NT2/D1 (cell line): ENCODE measurements around the gene CLEC16A.

Source experiments
- DNase-seq: peaks from one replicate; pipeline ENCODE4 v3.0.0-alpha.2; 2011; ENCODE audit warnings: low read depth, low spot score
- H3K27me3 ChIP-seq: 2 replicates; pipeline ENCODE4 v1.6.0; 2011; ENCODE audit warnings: mild to moderate bottlenecking; ENCODE audit not compliant: insufficient read length, insufficient read depth
- H3K36me3 ChIP-seq: 2 replicates; pipeline ENCODE4 v1.6.1; 2011; ENCODE audit warnings: mild to moderate bottlenecking, low read length, mixed read lengths; ENCODE audit not compliant: insufficient read depth, insufficient read length
- H3K4me1 ChIP-seq: 2 replicates; pipeline ENCODE4 v1.5.1; 2011; ENCODE audit not compliant: insufficient read depth, insufficient read length
- H3K4me3 ChIP-seq: 2 replicates; pipeline ENCODE4 v1.5.1; 2011; ENCODE audit warnings: low read depth; ENCODE audit not compliant: insufficient read length
- H3K9ac ChIP-seq: 2 replicates; pipeline ENCODE4 v1.6.0; 2011; ENCODE audit warnings: low read depth; ENCODE audit not compliant: insufficient read length
- H3K9me3 ChIP-seq: 2 replicates; pipeline ENCODE4 v1.5.1; 2011; ENCODE audit warnings: mild to moderate bottlenecking, low read length; ENCODE audit not compliant: insufficient read depth
- SUZ12 ChIP-seq: IDR thresholded peaks from 2 replicates; pipeline ENCODE4 v1.6.1; 2011; ENCODE audit not compliant: insufficient read length, insufficient read depth; ENCODE audit errors: extremely low read depth
- YY1 ChIP-seq: IDR thresholded peaks from 2 replicates; pipeline ENCODE4 v1.6.1; 2011; ENCODE audit not compliant: insufficient read length, insufficient read depth
- ZNF274 ChIP-seq: IDR thresholded peaks from 2 replicates; pipeline ENCODE4 v1.6.1; 2011; ENCODE audit warnings: mild to moderate bottlenecking, low read depth, low read length

CLEC16A gene

DNA sequence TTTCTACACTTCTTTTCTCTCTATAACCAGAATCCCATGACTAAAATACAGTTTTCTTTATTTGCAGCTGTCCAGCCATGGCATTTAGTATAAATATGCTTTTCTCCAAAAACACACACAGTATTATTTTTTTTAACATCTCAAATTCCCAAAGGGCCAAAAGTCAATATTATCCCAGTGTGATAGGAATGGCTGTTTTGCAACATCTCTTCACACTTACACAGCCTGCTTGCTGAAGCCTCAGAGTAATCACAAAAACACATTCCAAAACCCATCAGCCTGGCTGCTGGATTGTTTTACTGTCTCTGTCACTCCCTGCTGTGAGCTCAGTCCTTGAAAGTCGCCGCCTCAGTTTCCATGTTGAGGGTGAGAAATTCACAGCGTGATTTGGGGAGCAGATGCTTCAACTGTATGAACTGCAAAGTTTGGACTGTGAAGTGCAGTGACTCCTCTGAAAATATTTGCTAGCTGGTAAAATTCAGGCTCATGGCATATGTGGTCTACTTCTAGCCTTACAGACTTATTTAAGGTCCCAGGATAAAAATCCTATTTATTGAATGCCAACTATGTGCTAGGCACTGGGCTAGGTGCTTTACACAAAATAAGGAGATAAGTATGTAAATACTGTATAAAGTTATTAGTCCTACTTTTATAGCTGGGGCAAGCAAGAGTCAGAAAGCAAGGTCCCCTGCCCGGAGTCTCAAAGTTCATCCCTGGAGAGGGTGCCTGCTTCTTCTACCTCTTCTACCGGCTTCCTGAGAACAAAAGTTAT is 195.1 kb downstream of the CLEC16A start:
- no peak overlapping the region for H3K4me3 ChIP-seq

DNA sequence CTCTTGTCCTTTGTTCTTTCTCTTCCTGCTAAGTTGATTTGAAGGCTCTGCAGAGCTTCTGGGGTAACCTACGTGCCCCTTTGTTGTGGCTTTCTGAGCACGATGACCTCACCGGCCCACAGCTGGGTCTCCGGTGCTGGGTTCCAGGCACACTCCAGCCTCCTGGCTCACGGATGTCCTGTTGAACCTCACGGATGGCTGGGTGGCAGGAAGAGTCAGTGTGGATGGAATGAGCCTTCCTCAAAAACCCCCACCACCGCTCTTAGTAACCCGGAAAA is 195.7 kb downstream of the CLEC16A start:
- Histone ChIP-seq H3K9me3 (no peaks in the 10 kb centered on the region), H3K27me3 (no peaks in the 10 kb centered on the region), H3K4me3 (no peak overlapping the region), H3K9ac (no peak overlapping the region), H3K36me3 (no peaks in the 10 kb centered on the region), H3K4me1 (peaks cover 27% of the 10 kb centered on the region)
- DNase-seq, result no peak
- no peak for TF ChIP-seq YY1
- TF ChIP-seq SUZ12, result no peak
- TF ChIP-seq ZNF274, result no peak

More for the DNA sequence above, 195.1 kb downstream of the CLEC16A start:
- H3K9ac ChIP-seq, result no peak overlapping the region
- H3K36me3 ChIP-seq, result no peaks in the 10 kb centered on the region
- no peak for TF ChIP-seq YY1
- TF ChIP-seq ZNF274, result no peak
- no peak for TF ChIP-seq SUZ12
- DNase-seq, result no peak
- H3K9me3 ChIP-seq, result no peaks in the 10 kb centered on the region
- H3K4me1 ChIP-seq, result peaks cover 27% of the 10 kb centered on the region
- H3K27me3 ChIP-seq, result no peaks in the 10 kb centered on the region

DNA sequence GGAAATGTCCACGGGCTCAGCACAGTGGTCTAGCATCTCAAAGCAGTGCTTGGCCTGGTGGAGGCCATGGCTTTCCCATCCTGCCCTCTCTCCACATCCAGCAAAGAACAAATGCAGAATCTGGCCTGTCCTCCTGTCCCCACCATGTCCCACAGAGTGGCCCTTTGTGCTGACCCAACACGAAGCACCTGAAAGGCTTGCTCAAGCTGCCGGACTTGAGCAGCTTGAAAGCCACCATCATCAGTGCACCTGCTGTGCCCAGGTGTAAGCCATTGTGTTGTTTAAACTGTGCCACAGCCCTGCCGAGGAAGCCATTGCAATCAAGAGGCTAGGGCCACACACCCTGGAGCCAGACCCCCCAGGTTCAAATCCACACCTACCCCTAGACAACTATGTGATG is 196.1 kb downstream of the CLEC16A start:
- TF ChIP-seq SUZ12, result no peak
- TF ChIP-seq ZNF274, result no peak
- TF ChIP-seq YY1, result no peak
- H3K27me3 ChIP-seq, result no peaks in the 10 kb centered on the region
- H3K9me3 ChIP-seq, result no peaks in the 10 kb centered on the region
- H3K4me3 ChIP-seq, result no peak overlapping the region
- H3K9ac ChIP-seq, result no peak overlapping the region
- H3K4me1 ChIP-seq, result peaks cover 24% of the 10 kb centered on the region
- H3K36me3 ChIP-seq, result no peaks in the 10 kb centered on the region
- no peak for DNase-seq

DNA sequence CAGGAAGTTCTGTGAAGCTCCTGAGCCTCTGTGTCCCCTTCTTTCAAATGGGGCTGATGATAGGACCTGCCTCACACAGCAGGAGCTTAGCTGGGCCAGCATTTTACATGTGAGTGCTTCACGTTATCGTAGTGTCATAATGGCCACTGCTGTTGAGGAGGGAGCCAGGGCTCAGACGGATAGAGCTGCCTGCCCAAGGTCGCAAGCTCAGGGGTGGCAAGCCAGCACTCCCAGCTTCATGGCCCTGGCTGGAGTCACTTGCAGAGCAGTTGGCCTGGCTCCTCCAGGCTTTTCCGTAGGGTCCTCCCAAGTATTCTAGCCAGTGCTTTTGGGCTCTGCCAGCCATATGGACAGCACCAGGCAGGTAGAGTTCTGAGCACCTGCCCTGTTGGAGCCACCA is 196.5 kb downstream of the CLEC16A start:
- H3K27me3 ChIP-seq, result no peaks in the 10 kb centered on the region
- no peak for DNase-seq
- no peak overlapping the region for H3K9ac ChIP-seq
- no peaks in the 10 kb centered on the region for H3K36me3 ChIP-seq
- TF ChIP-seq YY1 (no peak), SUZ12 (no peak), ZNF274 (no peak)
- H3K4me1 ChIP-seq, result peaks cover 24% of the 10 kb centered on the region
- no peak overlapping the region for H3K4me3 ChIP-seq
- H3K9me3 ChIP-seq, result no peaks in the 10 kb centered on the region

DNA sequence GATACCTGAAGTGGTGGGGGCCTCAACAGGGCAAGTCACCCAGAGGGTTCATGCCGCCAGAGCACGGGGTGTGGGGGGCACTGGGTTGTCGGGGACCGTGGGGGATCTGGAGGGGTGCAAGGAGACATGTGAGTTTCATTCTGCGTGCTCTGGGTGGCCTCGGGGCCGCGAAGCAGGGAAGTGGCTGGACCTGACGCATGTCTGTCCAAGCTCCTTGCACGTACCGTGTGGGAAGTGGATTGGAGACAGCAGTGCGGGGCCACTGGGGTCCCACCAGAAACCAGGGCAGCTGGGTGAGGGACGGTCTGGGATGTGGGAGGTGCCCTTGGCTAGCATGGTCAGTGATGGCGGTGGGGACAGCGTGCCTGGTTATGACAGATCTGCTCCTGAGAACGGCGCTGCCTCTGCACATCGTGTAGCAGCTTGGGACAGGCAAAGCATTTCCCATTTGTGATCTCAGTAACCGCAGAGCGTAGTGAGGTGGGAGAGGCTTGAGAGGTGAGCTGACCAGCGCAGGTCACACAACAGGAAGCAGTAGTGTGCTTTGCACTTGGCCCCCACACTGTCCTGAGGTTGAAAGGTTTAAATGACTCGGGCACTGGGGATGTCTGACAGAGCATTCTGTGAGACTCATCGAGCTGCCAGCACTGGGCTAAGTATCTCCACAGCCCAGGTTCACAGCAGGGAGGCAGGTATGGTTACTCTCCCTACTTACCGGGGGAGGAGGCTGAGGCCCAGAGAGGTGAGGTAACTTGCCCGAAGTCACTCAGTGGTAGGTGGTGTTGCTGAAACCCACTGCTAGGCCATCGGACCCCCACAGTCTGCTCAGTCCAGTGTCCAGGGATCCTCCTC is 197.3 kb downstream of the CLEC16A start:
- Histone ChIP-seq H3K9ac (peak overlapping the region; percentile 38), H3K27me3 (no peaks in the 10 kb centered on the region), H3K4me3 (no peak overlapping the region)

DNA sequence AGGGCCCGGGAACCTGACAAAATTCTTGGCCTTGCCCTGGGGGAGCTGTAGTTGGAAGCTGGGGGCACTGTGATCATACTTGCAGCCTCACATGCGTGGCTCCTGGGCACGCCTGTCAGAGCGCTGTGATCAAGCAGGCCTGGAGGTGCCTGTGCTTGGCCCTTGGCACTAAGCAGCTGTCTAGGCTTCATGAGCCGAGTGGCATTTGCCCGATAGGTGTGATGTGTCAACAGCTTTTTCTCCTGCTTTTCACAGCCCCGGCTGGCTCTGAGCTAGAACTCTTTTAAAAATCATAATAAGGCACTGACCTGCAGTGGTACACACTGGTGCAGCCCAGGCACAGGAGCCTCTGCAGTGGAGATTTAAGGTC is 197.9 kb downstream of the CLEC16A start:
- no peak for TF ChIP-seq SUZ12
- no peak for TF ChIP-seq ZNF274
- no peak for TF ChIP-seq YY1
- H3K4me3 ChIP-seq, result no peak overlapping the region
- no peak overlapping the region for H3K9ac ChIP-seq
- H3K9me3 ChIP-seq, result no peaks in the 10 kb centered on the region
- H3K4me1 ChIP-seq, result peaks cover 24% of the 10 kb centered on the region
- no peaks in the 10 kb centered on the region for H3K27me3 ChIP-seq
- no peak for DNase-seq
- H3K36me3 ChIP-seq, result no peaks in the 10 kb centered on the region

More for the DNA sequence above, 197.3 kb downstream of the CLEC16A start:
- no peak for TF ChIP-seq YY1
- no peak for TF ChIP-seq ZNF274
- TF ChIP-seq SUZ12, result no peak
- no peaks in the 10 kb centered on the region for H3K9me3 ChIP-seq
- peaks cover 24% of the 10 kb centered on the region for H3K4me1 ChIP-seq
- H3K36me3 ChIP-seq, result no peaks in the 10 kb centered on the region
- DNase-seq, result no peak

DNA sequence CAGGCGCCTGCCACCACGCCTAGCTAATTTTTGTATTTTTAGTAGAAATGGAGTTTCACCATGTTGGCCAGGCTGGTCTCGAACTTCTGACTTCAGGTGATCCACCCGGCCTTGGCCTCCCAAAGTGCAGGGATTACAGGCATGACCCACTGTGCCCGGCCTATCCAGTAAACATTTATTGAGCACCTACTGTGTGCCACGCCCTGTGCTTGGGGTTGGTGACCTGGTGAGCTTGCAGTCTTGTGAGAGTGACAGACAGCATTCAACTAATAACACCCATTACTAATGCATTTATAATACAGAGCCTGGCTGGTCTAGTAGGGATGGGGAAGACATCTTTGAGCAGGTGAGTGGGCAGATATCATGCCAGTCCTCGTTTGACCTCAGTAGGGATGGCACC is 198.6 kb downstream of the CLEC16A start:
- TF ChIP-seq YY1 (no peak), ZNF274 (no peak), SUZ12 (no peak)
- H3K9ac ChIP-seq, result no peak overlapping the region
- H3K4me3 ChIP-seq, result no peak overlapping the region
- peaks cover 24% of the 10 kb centered on the region for H3K4me1 ChIP-seq
- H3K9me3 ChIP-seq, result no peaks in the 10 kb centered on the region
- DNase-seq, result no peak
- H3K36me3 ChIP-seq, result no peaks in the 10 kb centered on the region
- no peaks in the 10 kb centered on the region for H3K27me3 ChIP-seq
